ENCODE data around the gene GNG14.

Gene GNG14

GRCh38 chr19:12727745-12728433 lies 40.1 kb downstream of the GNG14 start:
- no peak for DNase-seq

- DNase-seq = no peak
Observed at GRCh38 chr19:12730064-12730463, 42.3 kb downstream of the GNG14 start.

- no peak for DNase-seq
Observed at GRCh38 chr19:12731337-12731736, 43.5 kb downstream of the GNG14 start.

GRCh38 chr19:12733369-12734214 lies 45.8 kb downstream of the GNG14 start:
- no peak for DNase-seq

- peak; percentile 84 for DNase-seq
Observed at GRCh38 chr19:12736995-12737834, 49.4 kb downstream of the GNG14 start, which contains the start of gene GET3. TSS of gene GET3 (plus strand) at chr19:12737497. CDS start at chr19:12737506, 9 bp downstream.

- DNase-seq = no peak
Observed at GRCh38 chr19:12737835-12738351, 50.1 kb downstream of the GNG14 start.

All from GOT3 (cell line).